Measurements from ENCODE around the gene CDH18.

DNA sequence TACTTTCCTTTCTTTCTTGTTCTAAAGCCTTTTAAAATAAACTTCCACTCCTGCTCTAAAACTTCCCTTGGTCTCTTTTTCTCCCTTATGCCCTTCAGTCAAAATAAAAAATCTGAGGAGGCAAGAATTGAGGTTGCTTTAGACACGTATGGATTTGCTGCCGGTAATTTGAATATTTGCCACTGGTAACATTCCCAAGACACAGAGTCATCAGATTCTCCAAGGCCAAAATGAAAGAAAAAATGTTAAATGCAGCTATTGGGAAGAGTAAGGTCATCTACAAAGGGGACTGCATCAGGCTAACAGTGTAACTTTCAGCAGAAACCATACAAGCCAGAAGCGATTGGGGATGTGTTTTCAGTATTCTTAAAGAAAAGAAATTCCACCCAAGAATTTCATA is 311.1 kb downstream of the CDH18 start:
- TF ChIP-seq, protein P1, sequence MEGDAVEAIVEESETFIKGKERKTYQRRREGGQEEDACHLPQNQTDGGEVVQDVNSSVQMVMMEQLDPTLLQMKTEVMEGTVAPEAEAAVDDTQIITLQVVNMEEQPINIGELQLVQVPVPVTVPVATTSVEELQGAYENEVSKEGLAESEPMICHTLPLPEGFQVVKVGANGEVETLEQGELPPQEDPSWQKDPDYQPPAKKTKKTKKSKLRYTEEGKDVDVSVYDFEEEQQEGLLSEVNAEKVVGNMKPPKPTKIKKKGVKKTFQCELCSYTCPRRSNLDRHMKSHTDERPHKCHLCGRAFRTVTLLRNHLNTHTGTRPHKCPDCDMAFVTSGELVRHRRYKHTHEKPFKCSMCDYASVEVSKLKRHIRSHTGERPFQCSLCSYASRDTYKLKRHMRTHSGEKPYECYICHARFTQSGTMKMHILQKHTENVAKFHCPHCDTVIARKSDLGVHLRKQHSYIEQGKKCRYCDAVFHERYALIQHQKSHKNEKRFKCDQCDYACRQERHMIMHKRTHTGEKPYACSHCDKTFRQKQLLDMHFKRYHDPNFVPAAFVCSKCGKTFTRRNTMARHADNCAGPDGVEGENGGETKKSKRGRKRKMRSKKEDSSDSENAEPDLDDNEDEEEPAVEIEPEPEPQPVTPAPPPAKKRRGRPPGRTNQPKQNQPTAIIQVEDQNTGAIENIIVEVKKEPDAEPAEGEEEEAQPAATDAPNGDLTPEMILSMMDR (IDR thresholded peaks at IDR 0.05), result no peak
- no peak for TF ChIP-seq TCF7L2 (IDR thresholded peaks at IDR 0.05; ENCODE audit: low read depth, low read length)
- TF ChIP-seq SIN3A (IDR thresholded peaks at IDR 0.05; ENCODE audit: borderline replicate concordance, insufficient read depth, low read depth, low read length), result no peak

Measured in Panc1 (cell line).